Cardiac fibroblast (primary cell): ENCODE data around the gene ARMC3.
"Not testable (repeated sequence)": the region's sequence is repeated elsewhere in the genome, so short reads cannot be mapped to it uniquely, and the experiment has no call there.

Experiments
- DNase-seq, 2 donors: peaks; one replicate each; pipeline versions ENCODE4 v3.0.0 to v3.0.0-alpha.2; 2010; ENCODE audit warnings: low read depth in 2 of 2
- H3K4me3 ChIP-seq, 2 donors: replicated peaks in 1 of 2; 1 replicate in 1 of 2; 2 replicates in 1 of 2; pipeline ENCODE4 v1.5.1; 2011; ENCODE audit warnings: low read depth in 2 of 2, low read length in 2 of 2, mild to moderate bottlenecking in 2 of 2, moderate library complexity in 1 of 2
- CTCF ChIP-seq: IDR thresholded peaks from one replicate; pipeline ENCODE4 v1.5.1; 2011; ENCODE audit warnings: low read depth, mild to moderate bottlenecking, low read length, inconsistent platforms

ARMC3 gene

GRCh38 chr10:23069019-23069815, 141.4 kb downstream of the ARMC3 start:
- TF ChIP-seq CTCF = no peak
- H3K4me3 ChIP-seq = no peak overlapping the region
- no peak for DNase-seq

- not testable (repeated sequence) for H3K4me3 ChIP-seq, DNase-seq
Observed at GRCh38 chr10:23070092-23070912, 142.4 kb downstream of the ARMC3 start.

- H3K4me3 ChIP-seq = no peak overlapping the region
- DNase-seq = no peak
- TF ChIP-seq CTCF = no peak
Observed at GRCh38 chr10:23070913-23071218, 143.0 kb downstream of the ARMC3 start.

GRCh38 chr10:23072593-23072992, 144.7 kb downstream of the ARMC3 start:
- H3K4me3 ChIP-seq = not testable (repeated sequence)

GRCh38 chr10:23073527-23073926, 145.7 kb downstream of the ARMC3 start:
- DNase-seq = no peak
- no peak overlapping the region for H3K4me3 ChIP-seq
- TF ChIP-seq CTCF = no peak

More at GRCh38 chr10:23072593-23072992, 144.7 kb downstream of the ARMC3 start:
- DNase-seq = peak in 1 of 2 donors; percentile 22

- no peak for TF ChIP-seq CTCF
- peak in 1 of 2 donors; percentile 13 for DNase-seq
- H3K4me3 ChIP-seq = no peak overlapping the region
Observed at GRCh38 chr10:23075672-23076071, 147.8 kb downstream of the ARMC3 start.

- no peak for TF ChIP-seq CTCF
- DNase-seq = no peak
- H3K4me3 ChIP-seq = no peak overlapping the region
Observed at GRCh38 chr10:23078114-23078513, 150.3 kb downstream of the ARMC3 start.
